Measurements from ENCODE around the gene RRAGC. TPM values are rescaled to one million over a fixed set of nuclear protein-coding genes. Genes with fewer than 3 reads are reported as not detected.
"Not testable (repeated sequence)": the region's sequence is repeated elsewhere in the genome, so short reads cannot be mapped to it uniquely, and the experiment has no call there.

The RRAGC gene
- total RNA-seq, 8 experiments from 2014 or later = 13.3 to 30.3 (median 21.3) TPM

DNA sequence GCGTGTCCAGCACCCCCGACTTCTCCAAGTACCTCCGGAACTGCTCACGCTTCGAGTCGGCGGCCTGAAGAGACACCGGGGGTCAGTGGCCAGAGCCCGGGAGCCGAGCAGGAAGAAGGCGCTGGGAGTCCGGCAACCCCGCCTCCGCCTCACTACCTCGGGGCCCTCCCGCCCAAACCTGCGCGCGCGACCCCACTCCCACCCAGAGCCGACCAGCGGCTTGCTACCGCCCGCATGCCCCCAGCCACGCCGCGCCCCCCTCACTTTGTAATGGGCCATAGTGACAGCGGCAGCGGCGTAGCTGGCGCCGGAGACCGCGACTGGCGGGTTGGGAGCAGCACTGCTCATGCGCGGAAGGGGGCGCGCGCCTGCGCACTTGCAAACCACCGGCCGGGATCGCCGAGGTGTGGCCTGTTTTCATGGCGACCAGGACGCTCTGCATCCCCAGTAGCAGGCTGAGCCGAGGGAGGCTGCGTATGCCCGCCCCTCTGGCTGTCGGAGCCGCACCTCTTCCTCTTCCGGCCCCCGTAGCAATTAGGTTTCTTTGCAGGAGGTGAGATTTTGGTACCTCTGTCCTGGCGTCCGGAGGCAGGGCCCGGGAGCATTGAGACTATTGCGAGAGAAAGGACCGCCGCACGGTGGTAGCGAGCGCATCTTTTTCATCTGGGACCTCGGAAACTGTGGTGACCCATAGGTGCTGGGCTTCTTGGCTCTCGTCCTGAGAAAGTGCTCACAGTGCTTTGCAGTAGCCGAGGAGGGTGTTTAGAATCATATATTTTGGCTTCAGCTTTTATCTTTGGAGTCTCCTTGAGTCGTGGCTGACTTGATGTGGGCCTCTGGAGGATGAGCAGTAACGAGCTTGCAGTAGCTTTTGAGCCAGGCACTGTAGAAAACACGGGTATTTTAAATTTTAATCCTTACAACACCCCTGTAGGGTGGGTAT is 13.7 kb upstream of the RRAGC start, which contains the start of gene MYCBP:
MYCBP (minus strand) TSS at position 322 of the 943 bp plus-strand sequence; CDS start at position 279, 43 bp downstream.
- Histone ChIP-seq H3K4me3 (peak within 1 kb of the TSS; percentile 54 to 67 (median 64)), H3K27ac (peak within 1 kb of the TSS; percentile 12 to 42), H3K4me1 (replicated peaks in 1 of 2) (peaks cover 11 to 13% of the 10 kb centered on the region in 2 donors)
- 0 to 10% (median 1%) methylated on average over 2 to 21 of the region's 69 CpGs; no CpG with 5 or more reads in 2 of the 10 experiments for WGBS, 10 experiments
- ATAC-seq (replicated peaks in 6 of 8) = peak; percentile 90 to 99 (median 98)
- in situ Hi-C loops (cut with MboI; ENCODE audit: low pct_unique_long_range_greater_than_20kb in 2 of 9, low sequenced_read_pairs in 9 of 9, unreplicated experiment in 9 of 9) = no loop called here

DNA sequence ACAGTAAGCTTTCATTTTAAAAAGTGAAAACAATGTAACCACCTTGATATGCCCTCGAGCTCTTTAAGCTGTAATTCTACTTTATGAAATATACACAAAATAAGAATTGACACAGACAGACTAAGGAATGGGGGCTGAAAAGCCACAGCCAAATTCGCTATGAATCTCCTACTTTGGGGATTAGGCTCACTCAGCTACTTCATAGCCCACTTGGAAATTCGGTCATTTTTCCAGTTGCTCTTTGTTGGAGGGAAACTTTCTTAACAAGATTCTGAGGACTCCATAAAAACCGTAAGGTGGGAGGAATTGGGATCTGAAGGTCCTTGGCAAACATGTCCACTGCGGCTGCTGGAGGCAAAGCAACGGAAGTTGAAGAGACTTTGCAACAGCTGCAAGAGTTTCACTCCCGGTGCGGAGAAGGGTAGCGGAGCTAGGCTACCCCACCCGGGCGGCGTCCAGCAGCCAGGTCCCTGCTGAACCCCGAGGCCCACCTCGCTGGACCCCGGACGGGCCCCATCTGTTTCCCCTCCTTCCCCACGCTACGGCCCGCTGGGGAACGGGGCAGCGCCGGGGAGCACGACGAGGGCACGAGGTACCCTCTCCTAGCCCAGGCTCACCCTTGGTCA is 12.9 kb upstream of the RRAGC start:
- ATAC-seq (replicated peaks in 6 of 8) = peak in 1 of 8 experiments; percentile 12
- in situ Hi-C loops (cut with MboI; ENCODE audit: low pct_unique_long_range_greater_than_20kb in 2 of 9, low sequenced_read_pairs in 9 of 9, unreplicated experiment in 9 of 9) = no loop called here
- Histone ChIP-seq H3K4me1 (replicated peaks in 1 of 2) (peaks cover 11 to 13% of the 10 kb centered on the region in 2 donors), H3K27ac (peak overlapping the region in 1 of 2 donors; percentile 0), H3K4me3 (peak overlapping the region; percentile 54 to 67 (median 64))
- 0 to 20% (median 9%) methylated on average over 1 to 13 of the region's 25 CpGs; no CpG with 5 or more reads in 1 of the 10 experiments for WGBS, 10 experiments

DNA sequence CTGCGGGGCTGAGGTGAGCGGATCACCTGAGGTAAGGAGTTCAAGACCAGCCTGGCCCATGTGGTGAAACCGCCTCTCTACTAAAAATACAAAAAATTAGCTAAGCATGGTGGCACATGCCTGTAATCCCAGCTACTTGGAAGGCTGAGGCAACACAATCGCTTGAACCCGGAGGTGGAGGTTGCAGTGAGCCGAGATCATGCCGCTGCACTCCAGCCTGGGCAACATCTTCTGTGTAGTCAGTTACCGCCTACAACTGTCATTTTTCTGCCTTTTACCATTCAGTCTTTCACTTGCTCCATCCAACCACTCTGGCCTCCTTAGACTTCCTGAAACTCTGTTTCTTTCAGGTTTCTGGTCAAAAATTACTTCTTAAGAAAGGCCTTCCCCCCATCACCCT is 11.4 kb upstream of the RRAGC start:
- no peak overlapping the region for H3K4me3 ChIP-seq
- WGBS, 10 experiments = 87 to 100% (median 93%) methylated on average over 2 to 8 of the region's 8 CpGs; no CpG with 5 or more reads in 1 of the 10 experiments
- H3K27ac ChIP-seq = no peak overlapping the region
- in situ Hi-C loops (cut with MboI; ENCODE audit: low pct_unique_long_range_greater_than_20kb in 2 of 9, low sequenced_read_pairs in 9 of 9, unreplicated experiment in 9 of 9) = no loop called here
- no peak for ATAC-seq (replicated peaks in 6 of 8)
- H3K4me1 ChIP-seq (replicated peaks in 1 of 2) = peaks cover 11 to 13% of the 10 kb centered on the region in 2 donors

DNA sequence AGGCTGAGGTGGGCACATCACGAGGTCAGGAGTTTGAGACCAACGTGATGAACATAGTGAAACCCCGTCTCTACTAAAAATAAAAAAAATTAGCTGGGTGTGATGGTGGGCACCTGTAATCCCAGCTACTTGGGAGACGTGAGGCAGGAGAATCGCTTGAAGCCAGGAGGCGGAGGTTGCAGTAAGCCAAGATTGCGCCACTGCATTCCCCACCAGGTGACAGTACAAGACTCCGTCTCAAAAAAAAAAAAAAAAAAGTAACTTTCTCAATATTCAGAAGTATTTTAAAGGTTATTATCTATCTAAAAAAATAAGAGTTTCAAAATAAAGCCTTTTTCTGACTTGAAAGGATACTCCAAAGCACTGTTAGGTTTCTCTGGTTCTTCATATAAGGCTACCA is 7.6 kb upstream of the RRAGC start:
- peaks cover 4 to 9% of the 10 kb centered on the region in 2 donors for H3K4me1 ChIP-seq (replicated peaks in 1 of 2)
- in situ Hi-C loops (cut with MboI; ENCODE audit: low pct_unique_long_range_greater_than_20kb in 2 of 9, low sequenced_read_pairs in 9 of 9, unreplicated experiment in 9 of 9) = no loop called here
- H3K4me3 ChIP-seq = no peak overlapping the region
- 88 to 100% (median 95%) methylated on average over 3 to 7 of the region's 8 CpGs; no CpG with 5 or more reads in 2 of the 10 experiments for WGBS, 10 experiments
- no peak overlapping the region for H3K27ac ChIP-seq
- ATAC-seq (replicated peaks in 6 of 8) = no peak

DNA sequence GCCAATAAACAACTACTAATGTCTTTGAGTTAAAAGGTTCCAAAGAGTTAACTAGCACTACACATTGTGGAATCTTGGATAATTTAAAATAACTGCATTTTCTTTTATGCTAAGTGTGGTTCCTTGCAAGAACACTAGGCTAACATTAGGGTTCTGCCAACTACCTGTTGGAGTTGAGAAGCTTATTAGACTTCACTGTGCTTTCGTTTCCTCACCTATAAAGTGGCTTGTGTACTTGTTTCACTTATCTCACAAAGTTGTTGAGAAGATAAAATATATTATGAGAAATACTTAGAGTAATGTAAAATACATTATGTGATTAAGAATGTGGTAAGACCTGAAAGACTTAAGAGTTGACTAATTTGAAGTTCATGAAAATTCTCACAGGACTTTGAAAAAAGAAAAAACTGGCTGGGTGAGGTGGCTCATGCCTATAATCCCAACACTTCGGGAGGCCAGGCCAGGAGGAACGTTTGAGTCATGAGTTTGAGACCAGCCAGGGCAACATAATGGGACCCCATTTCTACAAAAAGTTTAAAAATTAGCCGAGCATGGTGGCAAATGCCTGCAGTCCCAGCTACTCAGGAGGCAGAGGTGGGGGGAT is 5.6 kb upstream of the RRAGC start:
- H3K4me1 ChIP-seq (replicated peaks in 1 of 2) = peaks cover 7 to 22% of the 10 kb centered on the region in 2 donors
- H3K27ac ChIP-seq = no peak overlapping the region
- no peak overlapping the region for H3K4me3 ChIP-seq
- WGBS, 10 experiments = 21 to 95% (median 79%) methylated on average over 1 to 4 of the region's 4 CpGs
- in situ Hi-C loops (cut with MboI; ENCODE audit: low pct_unique_long_range_greater_than_20kb in 2 of 9, low sequenced_read_pairs in 9 of 9, unreplicated experiment in 9 of 9) = no loop called here
- ATAC-seq (replicated peaks in 6 of 8) = no peak

DNA sequence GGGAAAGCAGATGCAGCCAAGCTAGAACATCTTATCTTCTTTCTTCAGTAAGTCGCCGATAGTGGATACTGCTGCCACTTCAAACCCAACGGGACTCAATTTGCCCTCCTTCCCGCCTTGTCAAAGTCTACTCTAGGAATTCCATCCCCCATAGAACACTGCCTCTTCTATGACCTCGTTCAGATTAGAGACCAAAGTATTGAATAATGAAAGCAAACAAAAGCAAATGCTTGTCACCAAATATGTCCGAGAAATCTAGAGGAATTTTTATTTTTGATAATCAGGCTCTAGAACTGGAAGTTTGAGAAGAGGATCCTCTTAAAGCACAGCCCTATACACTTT is 853 bp upstream of the RRAGC start:
- ATAC-seq (replicated peaks in 6 of 8) = no peak
- WGBS, 10 experiments = 0 to 40% (median 16%) methylated on average over 1 to 6 of the region's 6 CpGs; no CpG with 5 or more reads in 2 of the 10 experiments
- H3K27ac ChIP-seq = no peak overlapping the region
- in situ Hi-C loops (cut with MboI; ENCODE audit: low pct_unique_long_range_greater_than_20kb in 2 of 9, low sequenced_read_pairs in 9 of 9, unreplicated experiment in 9 of 9) = no loop called here
- peaks cover 21 to 37% of the 10 kb centered on the region in 2 donors for H3K4me1 ChIP-seq (replicated peaks in 1 of 2)
- peak overlapping the region; percentile 61 to 98 (median 74) for H3K4me3 ChIP-seq

DNA sequence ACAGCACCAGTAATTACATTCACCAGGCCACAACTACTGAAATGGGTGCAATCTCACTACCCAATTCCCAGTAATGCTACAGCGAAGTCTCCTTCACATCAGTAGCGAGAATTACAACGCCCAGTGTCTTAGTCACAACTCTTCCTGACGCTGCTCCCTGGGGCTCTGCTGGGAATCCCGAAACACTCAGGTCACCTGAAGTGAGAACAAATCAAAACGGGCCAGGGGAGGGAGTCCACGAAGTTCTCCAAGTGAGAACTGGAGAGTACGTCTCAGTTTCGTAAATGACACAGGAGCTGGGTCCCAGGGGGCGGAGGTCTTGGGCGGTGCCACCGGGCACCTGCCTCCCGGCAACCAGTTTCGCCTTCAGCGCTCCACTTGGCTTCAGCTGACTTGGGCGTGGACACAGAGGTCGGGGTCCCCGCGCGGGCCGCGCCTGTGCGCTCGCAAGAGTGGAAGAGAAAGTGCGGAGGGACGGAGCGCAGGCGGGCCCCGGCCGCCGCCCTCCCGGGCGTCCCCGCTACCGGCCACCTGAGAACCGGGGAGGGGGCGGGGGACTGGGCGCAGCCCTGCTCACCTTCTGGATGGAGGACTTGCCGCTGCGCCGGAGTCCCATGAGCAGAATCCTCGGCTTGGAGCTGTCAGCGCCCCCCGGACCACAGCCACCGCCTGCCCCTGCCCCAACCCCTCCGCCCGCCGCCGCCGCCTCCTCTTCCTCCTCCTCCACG is 575 bp downstream of the RRAGC start:
- in situ Hi-C loops (cut with MboI; ENCODE audit: low pct_unique_long_range_greater_than_20kb in 2 of 9, low sequenced_read_pairs in 9 of 9, unreplicated experiment in 9 of 9) = no loop called here
- H3K27ac ChIP-seq = peak overlapping the region; percentile 18 to 82
- H3K4me3 ChIP-seq = peak overlapping the region; percentile 61 to 98 (median 74)
- ATAC-seq (replicated peaks in 6 of 8) = peak; percentile 20 to 59 (median 35)
- H3K4me1 ChIP-seq (replicated peaks in 1 of 2) = peaks cover 21 to 35% of the 10 kb centered on the region in 2 donors
- WGBS, 10 experiments = 0 to 28% (median 1%) methylated on average over 3 to 21 of the region's 51 CpGs; no CpG with 5 or more reads in 4 of the 10 experiments

DNA sequence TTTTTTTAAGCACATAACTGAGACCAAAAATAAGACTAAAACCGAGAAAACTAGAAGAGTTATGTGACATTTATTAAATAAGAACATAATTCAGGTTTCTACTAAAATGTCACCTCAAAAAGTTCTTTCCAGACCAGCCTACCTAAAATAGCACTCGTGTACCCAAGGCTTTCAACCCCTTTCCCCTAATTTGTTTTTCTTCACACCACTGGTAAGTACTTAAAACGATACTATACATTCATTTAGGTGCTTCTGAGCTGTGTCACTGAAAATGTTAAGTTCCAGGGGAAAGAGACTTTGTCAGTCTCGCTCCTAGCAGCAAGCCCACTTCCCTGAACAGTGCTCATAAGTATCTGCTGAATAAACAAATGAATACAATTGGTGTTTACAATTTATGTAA is 6.8 kb downstream of the RRAGC start:
- no peak overlapping the region for H3K27ac ChIP-seq
- no peak overlapping the region for H3K4me3 ChIP-seq
- ATAC-seq (replicated peaks in 6 of 8) = no peak
- 76 to 100% (median 92%) methylated on average over 2 to 4 of the region's 4 CpGs for WGBS, 10 experiments
- H3K4me1 ChIP-seq (replicated peaks in 1 of 2) = peaks cover 5 to 6% of the 10 kb centered on the region in 2 donors
- in situ Hi-C loops (cut with MboI; ENCODE audit: low pct_unique_long_range_greater_than_20kb in 2 of 9, low sequenced_read_pairs in 9 of 9, unreplicated experiment in 9 of 9) = no loop called here

DNA sequence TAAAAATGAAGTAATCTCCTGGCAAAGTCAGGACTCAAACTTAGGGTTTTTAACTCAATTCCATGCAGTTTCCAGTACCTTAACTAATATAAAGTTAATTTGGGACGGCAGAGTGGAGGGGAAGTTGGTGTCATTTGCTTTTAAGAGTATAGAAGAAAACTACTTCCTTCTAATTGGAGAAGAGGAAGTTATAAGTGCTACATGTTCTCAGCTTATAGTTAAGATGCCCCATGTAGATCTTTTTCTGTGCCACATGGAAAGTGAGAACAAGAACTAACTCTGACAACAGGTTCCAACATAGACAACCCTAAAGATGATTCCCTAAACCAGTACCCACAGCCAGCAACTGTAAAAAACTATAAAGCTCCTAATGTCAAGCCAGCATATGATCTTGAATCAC is 11.5 kb downstream of the RRAGC start:
- Histone ChIP-seq H3K4me1 (replicated peaks in 1 of 2) (no peaks in the 10 kb centered on the region), H3K4me3 (no peak overlapping the region), H3K27ac (no peak overlapping the region)
- in situ Hi-C loops (cut with MboI; ENCODE audit: low pct_unique_long_range_greater_than_20kb in 2 of 9, low sequenced_read_pairs in 9 of 9, unreplicated experiment in 9 of 9) = loop anchor here in 2 of 9 experiments (25.0 kb wide), 1 partner anchor 811 kb away; the partner anchor contains the start of gene POU3F1 (in 2 of the 2)
- 60 to 100% (median 100%) methylated on average over 1 of the region's 1 CpG; no CpG with 5 or more reads in 3 of the 10 experiments for WGBS, 10 experiments
- no peak for ATAC-seq (replicated peaks in 6 of 8)

DNA sequence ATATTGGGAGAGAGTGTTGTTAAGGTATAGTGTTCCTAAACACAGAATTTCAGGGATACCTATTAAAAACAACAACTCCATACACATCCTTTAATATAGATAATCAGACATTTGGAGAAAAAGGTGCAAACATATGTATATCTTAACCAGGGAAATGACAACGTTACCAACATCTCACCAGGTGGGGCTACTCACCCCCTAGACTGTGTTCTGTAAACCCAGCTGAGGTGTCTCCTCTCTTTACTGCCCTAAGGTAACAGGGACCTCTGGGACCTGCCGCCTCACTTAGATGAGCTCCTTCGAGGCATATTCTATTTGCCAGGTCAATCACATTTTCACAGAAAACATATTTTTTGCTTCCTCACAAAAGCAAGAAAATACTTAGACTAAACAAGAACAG is 13.4 kb downstream of the RRAGC start:
- WGBS, 10 experiments = 67 to 100% (median 83%) methylated on average over 1 to 3 of the region's 3 CpGs; no CpG with 5 or more reads in 1 of the 10 experiments
- H3K27ac ChIP-seq = no peak overlapping the region
- no peak for ATAC-seq (replicated peaks in 6 of 8)
- H3K4me1 ChIP-seq (replicated peaks in 1 of 2) = no peaks in the 10 kb centered on the region
- H3K4me3 ChIP-seq = no peak overlapping the region
- in situ Hi-C loops (cut with MboI; ENCODE audit: low pct_unique_long_range_greater_than_20kb in 2 of 9, low sequenced_read_pairs in 9 of 9, unreplicated experiment in 9 of 9) = loop anchor here in 2 of 9 experiments (25.0 kb wide), 1 partner anchor 809 kb away; the partner anchor contains the start of gene POU3F1 (in 2 of the 2)

DNA sequence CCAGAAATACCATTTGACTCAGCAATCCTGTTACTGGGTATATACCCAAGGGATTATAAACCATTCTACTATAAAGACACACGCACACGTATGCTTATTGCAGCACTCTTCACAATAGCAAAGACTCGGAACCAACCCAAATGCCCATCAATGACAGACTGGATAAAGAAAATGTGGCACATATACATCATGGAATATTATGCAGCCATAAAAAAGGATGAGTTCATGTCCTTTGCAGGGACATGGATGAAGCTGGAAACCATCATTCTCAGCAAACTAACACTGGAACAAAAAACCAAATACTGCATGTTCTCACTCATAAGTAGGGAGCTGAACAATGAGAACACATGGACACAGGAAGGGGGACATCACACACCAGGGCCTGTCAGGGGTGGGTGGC is 14.5 kb downstream of the RRAGC start:
- not testable (repeated sequence) for H3K4me3 ChIP-seq; H3K27ac ChIP-seq; H3K4me1 ChIP-seq (replicated peaks in 1 of 2); ATAC-seq (replicated peaks in 6 of 8)
- 96 to 100% methylated on average over 3 of the region's 3 CpGs; no CpG with 5 or more reads in 8 of the 10 experiments for WGBS, 10 experiments
- in situ Hi-C loops (cut with MboI; ENCODE audit: low pct_unique_long_range_greater_than_20kb in 2 of 9, low sequenced_read_pairs in 9 of 9, unreplicated experiment in 9 of 9) = loop anchor here in 2 of 9 experiments (25.0 kb wide), 1 partner anchor 808 kb away; the partner anchor contains the start of gene POU3F1 (in 2 of the 2)

DNA sequence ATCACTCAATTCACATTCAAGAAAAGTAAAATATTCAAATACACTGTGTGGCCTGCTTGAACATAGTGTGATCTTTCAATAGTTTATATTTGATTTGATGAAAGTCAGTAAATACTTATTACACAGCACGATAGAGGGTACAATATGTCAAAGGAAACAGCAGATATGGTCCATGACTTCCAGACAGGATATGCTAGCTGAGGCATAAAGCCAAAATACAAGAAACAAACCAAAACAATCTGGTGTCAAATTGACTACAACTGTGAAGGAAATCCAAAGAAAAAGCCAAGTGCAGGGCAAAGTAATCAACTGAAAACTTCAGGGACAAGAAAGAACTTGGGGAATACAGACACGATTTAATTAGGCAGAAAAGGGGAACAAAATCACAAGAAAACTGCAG is 19.3 kb downstream of the RRAGC start:
- H3K4me3 ChIP-seq = no peak overlapping the region
- in situ Hi-C loops (cut with MboI; ENCODE audit: low pct_unique_long_range_greater_than_20kb in 2 of 9, low sequenced_read_pairs in 9 of 9, unreplicated experiment in 9 of 9) = loop anchor here in 2 of 9 experiments (25.0 kb wide), 1 partner anchor 803 kb away; the partner anchor contains the start of gene POU3F1 (in 2 of the 2)
- 5 to 100% (median 75%) methylated on average over 1 to 2 of the region's 2 CpGs for WGBS, 10 experiments

More for the DNA sequence above, 19.3 kb downstream of the RRAGC start:
- Histone ChIP-seq H3K27ac (no peak overlapping the region), H3K4me1 (replicated peaks in 1 of 2) (no peaks in the 10 kb centered on the region)
- no peak for ATAC-seq (replicated peaks in 6 of 8)

Measured in motor neuron (in vitro differentiated cells).